Retinal pigment epithelial cell (primary cell): ENCODE measurements around the gene CLDN9.

Source experiments
- DNase-seq: peaks from one replicate; pipeline ENCODE4 v3.0.0-alpha.2; 2010; ENCODE audit warnings: low read depth
- H3K4me3 ChIP-seq: 2 replicates; pipeline ENCODE4 v1.5.1; 2011; ENCODE audit warnings: mild to moderate bottlenecking, low read length, control low read depth, moderate library complexity
- TF ChIP-seq, protein P1 (sequence below): conservative IDR thresholded peaks from 2 replicates; pipeline ENCODE4 v1.5.1; 2011; ENCODE audit warnings: low read depth, low read length, control low read depth, inconsistent platforms

Gene CLDN9

DNA sequence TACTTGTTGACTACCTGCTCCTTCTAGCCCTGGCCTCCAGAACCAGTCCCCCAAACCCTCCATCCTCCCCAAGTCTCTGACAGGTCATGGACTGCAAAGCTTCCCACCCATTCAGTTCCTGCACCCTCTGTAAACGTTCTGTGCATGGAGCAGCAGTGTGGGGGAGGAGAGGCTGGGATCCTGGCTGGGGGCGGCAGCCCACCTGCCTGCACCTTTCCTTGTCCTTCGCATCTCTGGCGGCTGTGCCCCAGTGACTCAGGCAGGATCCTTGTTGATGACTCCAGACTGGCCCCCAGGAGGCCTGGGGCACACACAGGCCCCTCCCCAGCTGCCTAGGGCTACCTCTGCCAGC is 30.8 kb upstream of the CLDN9 start:
- no peak for DNase-seq
- TF ChIP-seq, protein P1, sequence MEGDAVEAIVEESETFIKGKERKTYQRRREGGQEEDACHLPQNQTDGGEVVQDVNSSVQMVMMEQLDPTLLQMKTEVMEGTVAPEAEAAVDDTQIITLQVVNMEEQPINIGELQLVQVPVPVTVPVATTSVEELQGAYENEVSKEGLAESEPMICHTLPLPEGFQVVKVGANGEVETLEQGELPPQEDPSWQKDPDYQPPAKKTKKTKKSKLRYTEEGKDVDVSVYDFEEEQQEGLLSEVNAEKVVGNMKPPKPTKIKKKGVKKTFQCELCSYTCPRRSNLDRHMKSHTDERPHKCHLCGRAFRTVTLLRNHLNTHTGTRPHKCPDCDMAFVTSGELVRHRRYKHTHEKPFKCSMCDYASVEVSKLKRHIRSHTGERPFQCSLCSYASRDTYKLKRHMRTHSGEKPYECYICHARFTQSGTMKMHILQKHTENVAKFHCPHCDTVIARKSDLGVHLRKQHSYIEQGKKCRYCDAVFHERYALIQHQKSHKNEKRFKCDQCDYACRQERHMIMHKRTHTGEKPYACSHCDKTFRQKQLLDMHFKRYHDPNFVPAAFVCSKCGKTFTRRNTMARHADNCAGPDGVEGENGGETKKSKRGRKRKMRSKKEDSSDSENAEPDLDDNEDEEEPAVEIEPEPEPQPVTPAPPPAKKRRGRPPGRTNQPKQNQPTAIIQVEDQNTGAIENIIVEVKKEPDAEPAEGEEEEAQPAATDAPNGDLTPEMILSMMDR, result no peak
- H3K4me3 ChIP-seq, result no peak overlapping the region

DNA sequence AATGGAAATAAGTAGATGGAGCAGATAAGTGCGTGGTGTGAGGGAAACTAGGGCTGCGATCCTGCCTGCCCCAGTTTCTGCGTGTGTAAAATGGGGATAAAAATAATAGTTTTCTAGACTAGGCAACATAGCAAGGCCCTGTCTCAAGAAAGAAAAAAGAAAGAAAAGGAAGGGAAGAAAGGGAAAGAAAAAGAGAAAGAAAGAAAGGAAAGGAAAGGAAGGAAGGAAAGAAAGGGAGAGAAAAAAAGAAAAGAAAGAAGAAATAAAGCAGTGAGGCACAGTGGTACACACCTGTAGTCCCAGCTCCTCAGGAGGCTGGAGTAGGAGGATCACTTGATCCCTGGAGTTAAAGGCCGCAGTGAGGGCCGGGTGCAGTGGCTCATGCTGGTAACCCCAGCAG is 30.3 kb upstream of the CLDN9 start:
- no peak for DNase-seq
- H3K4me3 ChIP-seq, result no peak overlapping the region
- TF ChIP-seq, protein P1, result no peak

DNA sequence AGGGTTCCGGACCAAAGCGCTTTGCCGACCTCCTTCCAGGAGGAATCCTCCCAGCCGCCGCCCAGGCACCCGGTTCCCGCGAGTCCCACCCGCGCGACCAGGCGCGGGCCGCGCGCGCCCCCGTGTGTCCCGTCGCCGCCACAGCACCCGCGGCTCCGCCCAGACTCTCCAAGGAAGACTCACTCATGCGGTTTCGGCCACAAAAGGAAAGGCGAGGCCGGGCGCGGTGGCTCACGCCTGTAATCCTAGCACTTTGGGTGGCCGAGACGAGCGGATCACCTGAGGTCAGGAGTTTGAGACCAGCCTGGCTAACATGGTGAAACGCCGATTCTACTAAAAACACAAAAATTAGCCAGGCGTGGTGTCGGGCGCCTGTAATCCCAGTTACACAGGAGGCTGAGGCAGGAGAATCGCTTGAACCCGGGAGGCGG is 29.0 kb upstream of the CLDN9 start:
- peak overlapping the region; percentile 17 for H3K4me3 ChIP-seq
- TF ChIP-seq, protein P1, result peak; percentile 67
- DNase-seq, result no peak

DNA sequence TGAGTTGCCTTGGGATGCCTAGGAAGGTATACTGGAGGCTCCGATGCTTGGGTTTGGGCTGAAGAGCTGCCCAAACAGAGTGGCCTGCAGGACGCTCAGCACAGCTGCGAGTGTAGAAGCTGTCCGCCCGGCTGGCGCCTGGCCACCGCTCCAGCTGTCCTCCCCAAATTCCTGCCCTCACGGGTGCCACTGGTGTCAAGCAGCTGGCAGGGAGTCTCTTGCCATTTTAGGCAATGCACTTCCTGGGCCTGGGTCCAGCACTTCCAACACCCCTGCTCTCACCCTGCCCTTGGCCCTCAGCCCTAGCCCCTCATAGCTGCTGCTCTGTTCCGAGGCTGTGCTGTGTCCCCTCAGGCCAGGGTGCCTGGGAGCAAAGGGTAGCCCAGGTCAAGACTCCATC is 27.3 kb upstream of the CLDN9 start:
- no peak for DNase-seq
- H3K4me3 ChIP-seq, result no peak overlapping the region
- TF ChIP-seq, protein P1, result no peak

DNA sequence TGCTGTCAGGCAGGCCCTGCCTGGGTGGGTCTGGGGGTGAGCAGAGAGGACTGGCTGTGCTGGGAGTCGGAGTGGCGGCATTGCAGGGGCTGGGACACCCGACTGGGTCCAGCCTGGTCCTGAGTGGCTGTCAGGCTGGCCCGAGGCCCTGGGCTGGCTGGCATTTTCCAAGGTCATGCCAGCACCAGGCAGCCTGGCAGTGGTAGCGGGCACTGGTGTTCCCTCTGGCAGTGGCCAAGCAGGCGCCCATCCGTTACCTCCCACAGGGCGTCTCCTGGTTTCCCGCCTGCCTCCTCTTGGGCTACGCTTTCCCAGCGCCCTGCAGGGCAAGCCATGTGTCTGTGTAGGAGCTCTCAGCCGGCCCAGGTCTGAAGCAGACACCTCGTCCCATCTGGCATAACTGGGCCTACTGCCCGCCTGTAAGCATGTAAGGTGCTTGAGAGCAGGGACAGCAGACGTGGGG is 26.8 kb upstream of the CLDN9 start:
- no peak for DNase-seq
- TF ChIP-seq, protein P1, result no peak
- no peak overlapping the region for H3K4me3 ChIP-seq

DNA sequence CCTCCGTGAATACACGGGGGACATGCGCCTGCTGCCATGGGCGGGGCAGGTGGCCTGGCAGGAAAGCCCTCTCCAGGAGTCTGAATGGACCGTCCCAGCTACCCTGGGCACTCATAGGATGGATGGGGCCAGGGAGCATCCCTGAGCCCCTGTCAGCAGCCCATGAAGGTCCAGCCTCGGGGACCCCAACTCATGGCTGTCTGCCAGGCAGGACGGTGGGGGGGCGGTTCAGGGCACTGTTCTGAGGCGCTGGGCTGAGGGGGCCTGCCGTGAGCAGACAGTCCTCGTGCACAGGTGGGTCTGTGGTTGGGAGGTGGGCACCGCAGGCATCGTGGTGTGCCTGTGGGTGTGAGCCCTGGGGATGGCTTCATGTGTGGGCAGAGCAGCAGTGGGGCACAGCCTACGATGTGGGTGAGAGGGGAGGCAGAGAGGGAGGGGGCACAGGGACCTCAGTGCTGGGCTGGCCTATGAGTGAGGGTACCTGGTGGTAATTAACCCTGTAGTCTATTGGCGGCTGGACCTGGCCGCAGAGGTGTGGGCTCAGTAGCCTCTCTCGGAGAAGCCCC is 26.0 kb upstream of the CLDN9 start:
- no peak for DNase-seq
- no peak overlapping the region for H3K4me3 ChIP-seq
- TF ChIP-seq, protein P1, result no peak

DNA sequence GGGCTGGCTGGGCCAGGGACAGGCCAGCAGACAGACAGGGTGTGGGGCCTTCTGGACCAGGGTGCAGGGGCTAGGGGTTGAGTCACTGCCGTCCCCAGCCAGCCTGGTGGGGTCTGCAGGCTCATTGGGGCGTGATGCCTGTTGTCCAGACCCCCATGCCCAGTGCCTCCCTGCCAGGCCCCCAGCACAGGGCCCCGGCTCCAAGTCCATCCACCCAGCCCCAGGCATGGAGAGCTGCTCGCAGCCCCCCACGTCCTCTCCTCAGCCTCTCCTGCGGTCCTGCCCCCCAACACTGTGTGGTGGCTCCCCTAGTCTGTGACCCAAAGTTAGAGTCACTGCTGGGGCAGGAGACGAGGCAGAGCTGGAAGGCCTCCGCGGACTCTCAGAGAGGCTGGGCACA is 25.4 kb upstream of the CLDN9 start:
- TF ChIP-seq, protein P1, result no peak
- no peak for DNase-seq
- H3K4me3 ChIP-seq, result no peak overlapping the region
